ENCODE measurements around the gene NDUFAF8.
"Not testable (repeated sequence)": the region's sequence is repeated elsewhere in the genome, so short reads cannot be mapped to it uniquely, and the experiment has no call there.

DNA sequence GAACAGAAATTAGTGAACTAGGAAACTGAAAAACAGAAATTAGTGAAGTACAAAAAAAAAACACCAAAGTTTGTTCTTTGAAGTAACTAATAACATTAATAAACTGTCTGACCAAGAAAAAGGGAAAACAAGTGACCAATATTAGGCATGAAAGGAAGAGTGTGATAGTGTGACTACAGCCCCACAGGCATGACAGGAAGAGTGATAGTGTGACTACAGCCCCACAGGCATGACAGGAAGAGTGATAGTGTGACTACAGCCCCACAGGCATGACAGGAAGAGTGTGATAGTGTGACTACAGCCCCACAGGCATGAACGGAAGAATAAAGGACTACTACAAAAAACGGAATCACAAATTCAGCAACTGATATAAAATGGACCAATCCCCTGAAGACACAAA lies 11.5 kb upstream of the NDUFAF8 start:
- TF ChIP-seq, protein P1, sequence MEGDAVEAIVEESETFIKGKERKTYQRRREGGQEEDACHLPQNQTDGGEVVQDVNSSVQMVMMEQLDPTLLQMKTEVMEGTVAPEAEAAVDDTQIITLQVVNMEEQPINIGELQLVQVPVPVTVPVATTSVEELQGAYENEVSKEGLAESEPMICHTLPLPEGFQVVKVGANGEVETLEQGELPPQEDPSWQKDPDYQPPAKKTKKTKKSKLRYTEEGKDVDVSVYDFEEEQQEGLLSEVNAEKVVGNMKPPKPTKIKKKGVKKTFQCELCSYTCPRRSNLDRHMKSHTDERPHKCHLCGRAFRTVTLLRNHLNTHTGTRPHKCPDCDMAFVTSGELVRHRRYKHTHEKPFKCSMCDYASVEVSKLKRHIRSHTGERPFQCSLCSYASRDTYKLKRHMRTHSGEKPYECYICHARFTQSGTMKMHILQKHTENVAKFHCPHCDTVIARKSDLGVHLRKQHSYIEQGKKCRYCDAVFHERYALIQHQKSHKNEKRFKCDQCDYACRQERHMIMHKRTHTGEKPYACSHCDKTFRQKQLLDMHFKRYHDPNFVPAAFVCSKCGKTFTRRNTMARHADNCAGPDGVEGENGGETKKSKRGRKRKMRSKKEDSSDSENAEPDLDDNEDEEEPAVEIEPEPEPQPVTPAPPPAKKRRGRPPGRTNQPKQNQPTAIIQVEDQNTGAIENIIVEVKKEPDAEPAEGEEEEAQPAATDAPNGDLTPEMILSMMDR (IDR thresholded peaks at IDR 0.05) = not testable (repeated sequence)
- TF ChIP-seq ZFX (IDR thresholded peaks at IDR 0.05; ENCODE audit: borderline replicate concordance) = not testable (repeated sequence)
